Neural cell (in vitro differentiated cells): ENCODE measurements around the gene DOCK7.

Experiments used
- CTCF ChIP-seq: fragments of 450-650 bp; IDR thresholded peaks from 2 replicates; pipeline ENCODE4 v1.5.1; 2014; ENCODE audit warnings: antibody characterized with exemption, mild to moderate bottlenecking, moderate library complexity; ENCODE audit not compliant: poor library complexity, severe bottlenecking
- REST ChIP-seq: IDR thresholded peaks from 2 replicates; pipeline ENCODE4 v1.6.1; 2012; ENCODE audit warnings: borderline replicate concordance

- TF ChIP-seq CTCF (no peak), REST (no peak)
Measured at GRCh38 chr1:62406576-62406975, 281.6 kb downstream of the DOCK7 start.
